ENCODE measurements around the gene NEK6. TPM values are rescaled to one million over a fixed set of nuclear protein-coding genes. Genes with fewer than 3 reads are reported as not detected.
A peak's percentile ranks its signal among the peaks of the same experiment; 100 is the strongest.

The NEK6 gene
- total and polyA plus RNA-seq, 2 experiments from 2014 or later = 14.3 to 27.0 TPM

GRCh38 chr9:124255222-124255621 lies 2.5 kb upstream of the NEK6 start:
- TF ChIP-seq CTCF (IDR thresholded peaks at IDR 0.05; ENCODE audit: low read depth, low read length) = no peak
- H3K36me3 ChIP-seq = no peaks in the 10 kb centered on the region
- no peaks in the 10 kb centered on the region for H3K27me3 ChIP-seq
- H3K9me3 ChIP-seq (ENCODE audit: low read depth) = no peaks in the 10 kb centered on the region
- H3K4me1 ChIP-seq (ENCODE audit: low read depth) = peaks cover 9% of the 10 kb centered on the region
- no peak for DNase-seq (ENCODE audit: low read depth in 1 of 2, low spot score in 1 of 2)
- H3K27ac ChIP-seq = no peak overlapping the region
- no peak overlapping the region for H3K4me3 ChIP-seq

GRCh38 chr9:124256517-124257069 lies 1.2 kb upstream of the NEK6 start:
- TF ChIP-seq CTCF (IDR thresholded peaks at IDR 0.05; ENCODE audit: low read depth, low read length) = no peak
- no peaks in the 10 kb centered on the region for H3K27me3 ChIP-seq
- peaks cover 9% of the 10 kb centered on the region for H3K4me1 ChIP-seq (ENCODE audit: low read depth)
- H3K27ac ChIP-seq = no peak overlapping the region
- H3K9me3 ChIP-seq (ENCODE audit: low read depth) = no peaks in the 10 kb centered on the region
- H3K4me3 ChIP-seq = no peak overlapping the region
- peak in 1 of 2 donors; percentile 68 for DNase-seq (ENCODE audit: low read depth in 1 of 2, low spot score in 1 of 2)
- H3K36me3 ChIP-seq = no peaks in the 10 kb centered on the region

- no peak for DNase-seq (ENCODE audit: low read depth in 1 of 2, low spot score in 1 of 2)
- no peak overlapping the region for H3K27ac ChIP-seq
Observed at GRCh38 chr9:124257070-124257843, 492 bp upstream of the NEK6 start.

GRCh38 chr9:124258607-124259157 lies 933 bp downstream of the NEK6 start:
- no peak for TF ChIP-seq CTCF (IDR thresholded peaks at IDR 0.05; ENCODE audit: low read depth, low read length)
- peak in 1 of 2 donors; percentile 49 for DNase-seq (ENCODE audit: low read depth in 1 of 2, low spot score in 1 of 2)
- Histone ChIP-seq H3K27ac (no peak overlapping the region), H3K27me3 (no peaks in the 10 kb centered on the region), H3K4me1 (ENCODE audit: low read depth) (peaks cover 9% of the 10 kb centered on the region), H3K36me3 (no peaks in the 10 kb centered on the region), H3K9me3 (ENCODE audit: low read depth) (no peaks in the 10 kb centered on the region), H3K4me3 (peak overlapping the region; percentile 94)

More at GRCh38 chr9:124257070-124257843, 492 bp upstream of the NEK6 start:
- no peak for TF ChIP-seq CTCF (IDR thresholded peaks at IDR 0.05; ENCODE audit: low read depth, low read length)
- H3K9me3 ChIP-seq (ENCODE audit: low read depth) = no peaks in the 10 kb centered on the region
- H3K4me3 ChIP-seq = peak overlapping the region; percentile 24
- H3K36me3 ChIP-seq = no peaks in the 10 kb centered on the region
- no peaks in the 10 kb centered on the region for H3K27me3 ChIP-seq
- H3K4me1 ChIP-seq (ENCODE audit: low read depth) = peaks cover 9% of the 10 kb centered on the region

- H3K27me3 ChIP-seq = no peaks in the 10 kb centered on the region
- H3K4me1 ChIP-seq (ENCODE audit: low read depth) = peaks cover 9% of the 10 kb centered on the region
- peak in 1 of 2 donors; percentile 90 for DNase-seq (ENCODE audit: low read depth in 1 of 2, low spot score in 1 of 2)
- H3K9me3 ChIP-seq (ENCODE audit: low read depth) = no peaks in the 10 kb centered on the region
- no peaks in the 10 kb centered on the region for H3K36me3 ChIP-seq
- peak overlapping the region; percentile 94 for H3K4me3 ChIP-seq
- TF ChIP-seq CTCF (IDR thresholded peaks at IDR 0.05; ENCODE audit: low read depth, low read length) = no peak
- no peak overlapping the region for H3K27ac ChIP-seq
Observed at GRCh38 chr9:124259158-124259808, 1.5 kb downstream of the NEK6 start.
